Neuron (in vitro differentiated cells): ENCODE results near the gene PRIM2.
"Not testable (repeated sequence)": the region's sequence is repeated elsewhere in the genome, so short reads cannot be mapped to it uniquely, and the experiment has no call there.

Experiments used
- H2AFZ ChIP-seq: one replicate; pipeline ENCODE4 v1.6.1; 2013; ENCODE audit warnings: low read depth, mild to moderate bottlenecking, inconsistent platforms, low read length, moderate library complexity
- H3K27me3 ChIP-seq: one replicate; pipeline ENCODE4 v1.6.1; 2013; ENCODE audit warnings: low read length; ENCODE audit not compliant: insufficient read depth
- H3K36me3 ChIP-seq: one replicate; pipeline ENCODE4 v1.6.1; 2013; ENCODE audit warnings: low read length; ENCODE audit not compliant: insufficient read depth
- H3K4me1 ChIP-seq: one replicate; pipeline ENCODE4 v1.6.1; 2013; ENCODE audit warnings: low read length; ENCODE audit not compliant: insufficient read depth
- H3K4me3 ChIP-seq: 2 replicates; pipeline ENCODE4 v1.5.1; 2013; ENCODE audit warnings: mild to moderate bottlenecking, low read length, moderate library complexity
- H3K9me3 ChIP-seq: one replicate; pipeline ENCODE4 v1.6.1; 2013; ENCODE audit warnings: low read length

PRIM2 gene

GRCh38 chr6:57696382-57696781 is 379.0 kb downstream of the PRIM2 start:
- not testable (repeated sequence) for H3K4me3 ChIP-seq, H3K36me3 ChIP-seq, H3K4me1 ChIP-seq, H3K9me3 ChIP-seq, H3K27me3 ChIP-seq, H2AFZ ChIP-seq
